Mesendoderm (in vitro differentiated cells): ENCODE data around the gene DOCK2.
"Not testable (repeated sequence)": the region's sequence is repeated elsewhere in the genome, so short reads cannot be mapped to it uniquely, and the experiment has no call there.

Source experiments
- DNase-seq: peaks from one replicate; pipeline ENCODE4 v3.0.0; 2013
- H2AK5ac ChIP-seq: 2 replicates; pipeline ENCODE4 v1.6.1; 2013; ENCODE audit warnings: low read length, inconsistent platforms
- H2BK120ac ChIP-seq: 2 replicates; pipeline ENCODE4 v1.6.1; 2013; ENCODE audit warnings: low read depth, mild to moderate bottlenecking, low read length, moderate library complexity, mixed read lengths
- H2BK15ac ChIP-seq: replicated peaks from 2 replicates; pipeline ENCODE4 v1.6.1; 2013; ENCODE audit warnings: low read depth, mild to moderate bottlenecking, moderate library complexity
- H2BK5ac ChIP-seq: 2 replicates; pipeline ENCODE4 v1.6.1; 2013; ENCODE audit warnings: low read length, inconsistent platforms
- H3K18ac ChIP-seq: 2 replicates; pipeline ENCODE4 v1.6.1; 2013; ENCODE audit warnings: mild to moderate bottlenecking, low read length, mixed read lengths
- H3K23ac ChIP-seq: one replicate; pipeline ENCODE4 v1.6.1; 2013; ENCODE audit warnings: low read length
- H3K27ac ChIP-seq: 2 replicates; pipeline ENCODE4 v1.5.1; 2013; ENCODE audit warnings: low read depth, mild to moderate bottlenecking, inconsistent platforms, low read length, moderate library complexity
- H3K27me3 ChIP-seq: 2 replicates; pipeline ENCODE4 v1.6.1; 2013; ENCODE audit warnings: low read length, control low read depth, mild to moderate bottlenecking, inconsistent platforms; ENCODE audit not compliant: insufficient read depth, poor library complexity
- H3K36me3 ChIP-seq: 2 replicates; pipeline ENCODE4 v1.6.1; 2013; ENCODE audit warnings: low read length, inconsistent platforms; ENCODE audit not compliant: control insufficient read depth, insufficient read depth
- H3K4ac ChIP-seq: one replicate; pipeline ENCODE4 v1.6.1; 2013; ENCODE audit warnings: low read depth, mild to moderate bottlenecking, low read length, moderate library complexity
- H3K4me1 ChIP-seq: 2 replicates; pipeline ENCODE4 v1.6.1; 2013; ENCODE audit warnings: low read depth, low read length, inconsistent platforms; ENCODE audit not compliant: control insufficient read depth
- H3K4me2 ChIP-seq: 2 replicates; pipeline ENCODE4 v1.6.1; 2013; ENCODE audit warnings: low read length
- H3K4me3 ChIP-seq: 2 replicates; pipeline ENCODE4 v1.5.1; 2013; ENCODE audit warnings: mild to moderate bottlenecking, low read length
- H3K56ac ChIP-seq: one replicate; pipeline ENCODE4 v1.6.1; 2013; ENCODE audit warnings: low read length
- H3K79me1 ChIP-seq: 2 replicates; pipeline ENCODE4 v1.6.1; 2013; ENCODE audit warnings: low read length, inconsistent platforms
- H3K79me2 ChIP-seq: 2 replicates; pipeline ENCODE4 v1.6.1; 2013; ENCODE audit warnings: mild to moderate bottlenecking, low read length; ENCODE audit not compliant: control insufficient read depth, insufficient read depth
- H3K9ac ChIP-seq: 2 replicates; pipeline ENCODE4 v1.6.1; 2013; ENCODE audit warnings: low read length, inconsistent platforms
- H4K5ac ChIP-seq: one replicate; pipeline ENCODE4 v1.6.1; 2013; ENCODE audit warnings: low read length
- H4K8ac ChIP-seq: one replicate; pipeline ENCODE4 v1.6.1; 2013; ENCODE audit warnings: low read depth, mild to moderate bottlenecking, control low read depth, low read length, moderate library complexity
- WGBS: extraction: QIAGEN DNeasy Blood & Tissue Kit; methylation state at CpG from one replicate; pipeline ENCODE4 v1.1.7; 2013; ENCODE audit warnings: low lambda C conversion rate, missing lambda C conversion rate; ENCODE audit not compliant: insufficient coverage; ENCODE audit errors: extremely low coverage; 5-methylcytosine and 5-hydroxymethylcytosine counted together

Gene DOCK2

DNA sequence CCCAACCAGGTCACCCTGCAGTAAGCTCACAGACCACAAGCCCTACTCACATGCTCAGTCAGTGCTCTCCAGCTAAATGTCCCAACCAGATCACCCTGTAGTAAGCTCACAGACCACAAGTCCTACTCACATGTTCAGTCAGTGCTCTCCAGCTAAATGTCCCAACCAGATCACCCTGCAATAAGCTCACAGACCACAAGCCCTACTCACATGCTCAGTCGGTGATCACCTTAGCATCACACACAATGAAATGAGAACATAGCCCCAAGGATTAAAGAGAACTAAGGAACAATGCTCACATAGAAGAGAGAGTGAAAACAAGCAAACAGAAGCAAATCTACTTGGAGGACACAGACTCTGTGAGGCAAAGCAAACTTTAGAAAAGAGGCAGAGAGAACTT lies 197.5 kb downstream of the DOCK2 start:
- not testable (repeated sequence) for H3K27ac ChIP-seq, H2AK5ac ChIP-seq, H2BK5ac ChIP-seq, H3K4ac ChIP-seq, H2BK120ac ChIP-seq, H3K56ac ChIP-seq, H3K18ac ChIP-seq, H3K4me3 ChIP-seq, H3K79me2 ChIP-seq, H2BK15ac ChIP-seq, H3K9ac ChIP-seq, H3K79me1 ChIP-seq, H4K8ac ChIP-seq, H3K36me3 ChIP-seq, H3K27me3 ChIP-seq, H3K4me1 ChIP-seq, H3K4me2 ChIP-seq, H4K5ac ChIP-seq, H3K23ac ChIP-seq
- WGBS: no CpG with 5 or more reads among the region's 1 CpG
- DNase-seq: peak; percentile 51

GRCh38 chr5:169836835-169837536 lies 199.9 kb downstream of the DOCK2 start:
- H3K4ac ChIP-seq: no peak overlapping the region
- H2BK15ac ChIP-seq: no peak overlapping the region
- H4K5ac ChIP-seq: no peak overlapping the region
- no peak overlapping the region for H3K4me3 ChIP-seq
- H2AK5ac ChIP-seq: no peak overlapping the region
- H3K27ac ChIP-seq: no peak overlapping the region
- H3K18ac ChIP-seq: no peak overlapping the region
- H4K8ac ChIP-seq: no peak overlapping the region
- H3K79me1 ChIP-seq: no peaks in the 10 kb centered on the region
- no CpG with 5 or more reads among the region's 3 CpGs for WGBS
- no peak overlapping the region for H2BK5ac ChIP-seq
- no peaks in the 10 kb centered on the region for H3K79me2 ChIP-seq
- H3K4me1 ChIP-seq: no peaks in the 10 kb centered on the region
- no peak overlapping the region for H3K56ac ChIP-seq
- no peaks in the 10 kb centered on the region for H3K36me3 ChIP-seq
- H3K9ac ChIP-seq: no peak overlapping the region
- H3K23ac ChIP-seq: no peak overlapping the region
- DNase-seq: no peak
- H3K4me2 ChIP-seq: no peak overlapping the region
- H3K27me3 ChIP-seq: no peaks in the 10 kb centered on the region
- no peak overlapping the region for H2BK120ac ChIP-seq

DNA sequence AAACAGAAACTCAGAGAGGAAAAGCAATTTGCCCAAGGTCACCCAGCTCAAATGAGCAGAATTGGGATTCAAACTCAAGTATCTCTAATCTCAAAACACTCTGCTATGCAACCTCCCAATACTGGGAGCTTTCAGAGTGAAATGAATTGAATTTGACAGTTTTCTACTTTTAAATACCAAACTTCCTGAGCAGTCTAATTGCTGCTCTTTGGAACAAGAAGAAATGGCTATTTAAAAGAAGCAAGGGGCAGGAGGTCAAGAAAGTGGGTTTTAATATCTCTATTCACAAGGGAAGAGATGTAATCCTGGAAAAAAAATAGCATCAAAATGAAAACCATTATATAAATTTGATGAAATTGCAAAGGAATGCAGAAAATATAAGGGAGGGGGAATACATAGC lies 200.6 kb downstream of the DOCK2 start:
- Histone ChIP-seq H3K27ac (no peak overlapping the region), H4K5ac (no peak overlapping the region), H2BK120ac (no peak overlapping the region), H3K4me1 (no peaks in the 10 kb centered on the region), H3K79me1 (no peaks in the 10 kb centered on the region), H3K4me2 (no peak overlapping the region), H3K4me3 (no peak overlapping the region), H3K27me3 (no peaks in the 10 kb centered on the region), H3K4ac (no peak overlapping the region), H3K9ac (no peak overlapping the region), H3K56ac (no peak overlapping the region), H3K23ac (no peak overlapping the region), H3K18ac (no peak overlapping the region), H3K79me2 (no peaks in the 10 kb centered on the region), H3K36me3 (no peaks in the 10 kb centered on the region), H2BK15ac (no peak overlapping the region), H2AK5ac (no peak overlapping the region), H4K8ac (no peak overlapping the region), H2BK5ac (no peak overlapping the region)
- DNase-seq: no peak

DNA sequence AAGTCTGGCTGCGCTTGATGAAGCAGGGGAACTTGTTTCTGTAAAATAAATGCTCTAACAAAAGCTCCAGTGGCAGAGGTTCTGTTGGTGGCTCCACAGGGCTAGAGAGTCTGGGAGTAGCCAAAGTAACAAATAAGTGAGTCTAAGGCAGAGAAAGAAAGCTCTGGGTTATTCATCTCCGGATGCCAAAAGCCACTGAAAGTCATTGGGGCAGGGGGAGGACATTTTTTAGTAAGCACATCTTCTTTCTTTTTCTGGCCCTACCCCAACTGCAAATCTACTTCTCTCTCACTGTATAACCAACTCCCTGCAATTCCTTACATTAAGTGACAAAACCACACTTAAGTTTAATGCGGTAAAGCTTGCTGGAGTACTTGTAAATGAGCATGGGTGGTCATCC lies 201.6 kb downstream of the DOCK2 start:
- H2AK5ac ChIP-seq: no peak overlapping the region
- no CpG with 5 or more reads among the region's 3 CpGs for WGBS
- DNase-seq: no peak
- no peak overlapping the region for H4K8ac ChIP-seq
- H3K4me3 ChIP-seq: no peak overlapping the region
- no peak overlapping the region for H3K9ac ChIP-seq
- no peaks in the 10 kb centered on the region for H3K36me3 ChIP-seq
- no peak overlapping the region for H3K27ac ChIP-seq
- H2BK15ac ChIP-seq: no peak overlapping the region
- peak overlapping the region; percentile 13 for H4K5ac ChIP-seq
- H3K27me3 ChIP-seq: no peaks in the 10 kb centered on the region
- H2BK5ac ChIP-seq: no peak overlapping the region
- H3K56ac ChIP-seq: no peak overlapping the region
- no peak overlapping the region for H3K23ac ChIP-seq
- H2BK120ac ChIP-seq: no peak overlapping the region
- H3K79me2 ChIP-seq: no peaks in the 10 kb centered on the region
- H3K4me1 ChIP-seq: no peaks in the 10 kb centered on the region
- no peak overlapping the region for H3K4ac ChIP-seq
- no peaks in the 10 kb centered on the region for H3K79me1 ChIP-seq
- H3K4me2 ChIP-seq: no peak overlapping the region
- H3K18ac ChIP-seq: no peak overlapping the region

GRCh38 chr5:169840405-169840804 lies 203.3 kb downstream of the DOCK2 start:
- Histone ChIP-seq H3K23ac (no peak overlapping the region), H3K4ac (no peak overlapping the region), H3K36me3 (no peaks in the 10 kb centered on the region), H3K4me3 (no peak overlapping the region), H3K18ac (no peak overlapping the region), H3K27me3 (no peaks in the 10 kb centered on the region), H4K5ac (no peak overlapping the region), H2AK5ac (no peak overlapping the region), H3K4me2 (no peak overlapping the region), H3K4me1 (no peaks in the 10 kb centered on the region), H4K8ac (no peak overlapping the region), H2BK5ac (no peak overlapping the region), H2BK120ac (no peak overlapping the region), H3K9ac (no peak overlapping the region), H2BK15ac (no peak overlapping the region), H3K79me2 (no peaks in the 10 kb centered on the region), H3K27ac (no peak overlapping the region), H3K56ac (no peak overlapping the region), H3K79me1 (no peaks in the 10 kb centered on the region)
- 100% methylated on average over 2 of the region's 3 CpGs for WGBS
- no peak for DNase-seq

GRCh38 chr5:169842699-169843098 lies 205.6 kb downstream of the DOCK2 start:
- Histone ChIP-seq H3K56ac (no peak overlapping the region), H3K4me3 (no peak overlapping the region), H3K36me3 (no peaks in the 10 kb centered on the region), H3K9ac (no peak overlapping the region), H4K5ac (no peak overlapping the region), H2BK120ac (no peak overlapping the region), H2AK5ac (no peak overlapping the region), H4K8ac (no peak overlapping the region), H3K27me3 (no peaks in the 10 kb centered on the region), H3K18ac (no peak overlapping the region), H2BK5ac (no peak overlapping the region), H3K79me2 (no peaks in the 10 kb centered on the region), H3K79me1 (no peaks in the 10 kb centered on the region), H3K4me1 (no peaks in the 10 kb centered on the region), H2BK15ac (no peak overlapping the region), H3K27ac (no peak overlapping the region), H3K23ac (no peak overlapping the region), H3K4me2 (no peak overlapping the region), H3K4ac (no peak overlapping the region)
- no peak for DNase-seq
